ENCODE data around the gene INTS7. TPM values are rescaled to one million over a fixed set of nuclear protein-coding genes. Genes with fewer than 3 reads are reported as not detected.
A peak's percentile ranks its signal among the peaks of the same experiment; 100 is the strongest.

Gene INTS7
- total and polyA plus RNA-seq, 9 of the 15 experiments (the other 6 are each of a cell fraction or from before 2014, with no cell fraction given): 27.3 to 68.4 (median 40.4) TPM

DNA sequence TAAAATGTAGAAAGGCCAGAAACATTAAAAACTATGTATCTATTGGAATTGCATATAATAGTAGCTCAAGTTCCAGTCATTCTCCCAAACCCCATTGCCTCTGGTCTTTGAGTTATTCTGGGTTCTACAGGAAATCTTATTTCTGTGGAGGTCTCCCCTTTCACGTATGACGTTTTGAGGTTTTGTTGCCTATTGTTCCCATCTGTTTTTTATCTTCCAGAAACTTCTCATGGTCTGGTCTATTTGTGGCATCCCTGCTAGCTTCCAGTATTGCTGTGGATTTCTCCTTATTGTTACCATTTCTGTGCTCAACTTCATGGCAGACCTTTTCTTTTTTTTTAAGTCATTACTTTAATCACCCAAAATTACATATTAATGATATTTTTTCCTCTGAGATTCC is 43.5 kb upstream of the INTS7 start:
- FAIRE-seq: no peak
- Histone ChIP-seq H3K9ac (ENCODE audit: insufficient read depth in 1 of 2, low read depth in 2 of 2, low read length in 2 of 2) (no peak overlapping the region), H3K4me3 (no peak overlapping the region), H3K4me2 (ENCODE audit: insufficient read depth, low read length) (no peak overlapping the region), H3K27ac (ENCODE audit: extremely low read depth, low read depth, low read length) (no peak overlapping the region), H3K27me3 (ENCODE audit: control insufficient read depth in 2 of 2, insufficient read depth in 2 of 2, low read length in 2 of 2) (no peaks in the 10 kb centered on the region), H4K20me1 (replicated peaks; ENCODE audit: control insufficient read depth, insufficient read depth, low read length) (no peaks in the 10 kb centered on the region), H3K9me1 (ENCODE audit: control insufficient read depth, insufficient read depth, low read length) (no peaks in the 10 kb centered on the region), H3K4me1 (replicated peaks in 1 of 2; ENCODE audit: control insufficient read depth in 2 of 2, insufficient read depth in 2 of 2, low read length in 2 of 2) (no peaks in the 10 kb centered on the region), H3K36me3 (ENCODE audit: control insufficient read depth, insufficient read depth, low read length) (peaks cover 98% of the 10 kb centered on the region), H3K79me2 (ENCODE audit: control insufficient read depth, insufficient read depth, low read length) (no peaks in the 10 kb centered on the region), H3K9me3 (replicated peaks; ENCODE audit: control insufficient read depth, insufficient read depth, low read depth, low read length) (no peaks in the 10 kb centered on the region), H2AFZ (ENCODE audit: low read depth, low read length) (no peak overlapping the region)
- no peak for ATAC-seq
- in situ Hi-C loops (cut with MboI): no loop called here
- POLR2A ChIA-PET: interaction anchor here (0.9 kb wide), 1 partner anchor 10 kb away, joined by 4 read pairs; no protein-coding TSS in a partner anchor
- intact Hi-C loops (cut with micrococcal nuclease): loop anchor here (2.0 to 10.0 kb wide), 2 partner anchors 76 to 212 kb away; no protein-coding TSS in a partner anchor
- no peak for DNase-seq (ENCODE audit: extremely low read depth in 1 of 4, low spot score in 3 of 4)
- no TSS peak for BruUV-seq (replicated peaks)
- CTCF ChIA-PET (ENCODE audit: low intra/inter-chr PET ratio): interaction anchor here (0.8 kb wide), 1 partner anchor 8 kb away, joined by 3 read pairs; no protein-coding TSS in a partner anchor
- WGBS (ENCODE audit: insufficient coverage, low coverage, missing lambda C conversion rate): 89% methylated on average over 2 of the region's 2 CpGs
- TF ChIP-seq ZNF311 (CRISPR knock-in tag; IDR thresholded peaks at IDR 0.05) (no peak), ZKSCAN1 (IDR thresholded peaks at IDR 0.05; ENCODE audit: low read depth, low read length) (no peak)

DNA sequence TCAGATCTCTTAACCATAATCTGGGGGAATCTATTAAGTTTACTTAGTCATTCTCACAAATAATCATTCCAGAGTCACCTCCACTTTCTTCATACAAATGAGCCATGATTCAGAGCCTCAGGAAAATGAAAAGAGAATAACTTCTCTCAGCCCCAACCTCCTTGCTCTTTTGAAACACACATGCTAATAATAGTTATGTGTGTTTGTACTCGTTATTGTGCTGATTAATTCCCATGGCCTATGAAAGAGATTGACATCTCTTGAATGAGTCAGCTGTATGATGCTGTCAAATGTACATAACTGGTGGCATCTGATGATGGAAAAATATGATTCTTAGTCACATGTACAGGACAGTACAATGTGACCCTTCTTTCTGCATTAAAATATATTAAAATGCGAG is 41.7 kb upstream of the INTS7 start:
- Histone ChIP-seq H3K4me1 (replicated peaks in 1 of 2; ENCODE audit: control insufficient read depth in 2 of 2, insufficient read depth in 2 of 2, low read length in 2 of 2) (no peaks in the 10 kb centered on the region), H4K20me1 (replicated peaks; ENCODE audit: control insufficient read depth, insufficient read depth, low read length) (no peaks in the 10 kb centered on the region), H3K4me2 (ENCODE audit: insufficient read depth, low read length) (no peak overlapping the region), H3K36me3 (ENCODE audit: control insufficient read depth, insufficient read depth, low read length) (peaks cover 95% of the 10 kb centered on the region), H3K79me2 (ENCODE audit: control insufficient read depth, insufficient read depth, low read length) (no peaks in the 10 kb centered on the region), H3K9ac (ENCODE audit: insufficient read depth in 1 of 2, low read depth in 2 of 2, low read length in 2 of 2) (no peak overlapping the region), H3K9me1 (ENCODE audit: control insufficient read depth, insufficient read depth, low read length) (no peaks in the 10 kb centered on the region), H3K4me3 (no peak overlapping the region), H3K9me3 (replicated peaks; ENCODE audit: control insufficient read depth, insufficient read depth, low read depth, low read length) (no peaks in the 10 kb centered on the region), H3K27me3 (ENCODE audit: control insufficient read depth in 2 of 2, insufficient read depth in 2 of 2, low read length in 2 of 2) (no peaks in the 10 kb centered on the region), H2AFZ (ENCODE audit: low read depth, low read length) (no peak overlapping the region), H3K27ac (ENCODE audit: extremely low read depth, low read depth, low read length) (no peak overlapping the region)
- no TSS peak for BruUV-seq (replicated peaks)
- FAIRE-seq (no peak), ATAC-seq (no peak), DNase-seq (ENCODE audit: extremely low read depth in 1 of 4, low spot score in 3 of 4) (no peak)
- 64% methylated on average over 2 of the region's 2 CpGs for WGBS (ENCODE audit: insufficient coverage, low coverage, missing lambda C conversion rate)
- ChIA-PET CTCF (ENCODE audit: low intra/inter-chr PET ratio) (no interaction called here), POLR2A (no interaction called here)
- in situ Hi-C loops (cut with MboI) (no loop called here), intact Hi-C loops (cut with micrococcal nuclease) (loop anchor here (10.0 kb wide), 1 partner anchor 78 kb away; no protein-coding TSS in a partner anchor)
- TF ChIP-seq SIN3A (IDR thresholded peaks at IDR 0.05; ENCODE audit: borderline replicate concordance in 2 of 2, control insufficient read depth in 1 of 2, low read depth in 2 of 2, low read length in 2 of 2) (no peak), HNRNPH1 (optimal IDR thresholded peaks at IDR 0.05; ENCODE audit: low read depth, low read length) (no peak), CEBPB (tag; IDR thresholded peaks at IDR 0.05) (no peak), NFE2 (IDR thresholded peaks at IDR 0.05; ENCODE audit: low read depth) (peak; percentile 56; the same call in 1 of the 2 replicates), ZNF79 (CRISPR knock-in tag; IDR thresholded peaks at IDR 0.05; ENCODE audit: low read depth) (no peak), ESRRB (CRISPR knock-in tag; IDR thresholded peaks at IDR 0.05; ENCODE audit: borderline replicate concordance) (no peak), CBFA2T2 (conservative IDR thresholded peaks at IDR 0.05) (no peak)
- TF ChIP-seq, protein P1, sequence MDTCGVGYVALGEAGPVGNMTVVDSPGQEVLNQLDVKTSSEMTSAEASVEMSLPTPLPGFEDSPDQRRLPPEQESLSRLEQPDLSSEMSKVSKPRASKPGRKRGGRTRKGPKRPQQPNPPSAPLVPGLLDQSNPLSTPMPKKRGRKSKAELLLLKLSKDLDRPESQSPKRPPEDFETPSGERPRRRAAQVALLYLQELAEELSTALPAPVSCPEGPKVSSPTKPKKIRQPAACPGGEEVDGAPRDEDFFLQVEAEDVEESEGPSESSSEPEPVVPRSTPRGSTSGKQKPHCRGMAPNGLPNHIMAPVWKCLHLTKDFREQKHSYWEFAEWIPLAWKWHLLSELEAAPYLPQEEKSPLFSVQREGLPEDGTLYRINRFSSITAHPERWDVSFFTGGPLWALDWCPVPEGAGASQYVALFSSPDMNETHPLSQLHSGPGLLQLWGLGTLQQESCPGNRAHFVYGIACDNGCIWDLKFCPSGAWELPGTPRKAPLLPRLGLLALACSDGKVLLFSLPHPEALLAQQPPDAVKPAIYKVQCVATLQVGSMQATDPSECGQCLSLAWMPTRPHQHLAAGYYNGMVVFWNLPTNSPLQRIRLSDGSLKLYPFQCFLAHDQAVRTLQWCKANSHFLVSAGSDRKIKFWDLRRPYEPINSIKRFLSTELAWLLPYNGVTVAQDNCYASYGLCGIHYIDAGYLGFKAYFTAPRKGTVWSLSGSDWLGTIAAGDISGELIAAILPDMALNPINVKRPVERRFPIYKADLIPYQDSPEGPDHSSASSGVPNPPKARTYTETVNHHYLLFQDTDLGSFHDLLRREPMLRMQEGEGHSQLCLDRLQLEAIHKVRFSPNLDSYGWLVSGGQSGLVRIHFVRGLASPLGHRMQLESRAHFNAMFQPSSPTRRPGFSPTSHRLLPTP (IDR thresholded peaks at IDR 0.05; ENCODE audit: borderline replicate concordance, extremely low read depth, insufficient read length): no peak

Measured in K562 (cell line).